CD4-positive, alpha-beta T cell treated with Interleukin-6 for 4 hours (primary cell): ENCODE results near the gene PLPP4.

ENCODE experiments used
- DNase-seq: peaks from one replicate; pipeline ENCODE4 v3.0.0-alpha.2; 2020; ENCODE audit warnings: mixed read lengths

Gene PLPP4

DNA sequence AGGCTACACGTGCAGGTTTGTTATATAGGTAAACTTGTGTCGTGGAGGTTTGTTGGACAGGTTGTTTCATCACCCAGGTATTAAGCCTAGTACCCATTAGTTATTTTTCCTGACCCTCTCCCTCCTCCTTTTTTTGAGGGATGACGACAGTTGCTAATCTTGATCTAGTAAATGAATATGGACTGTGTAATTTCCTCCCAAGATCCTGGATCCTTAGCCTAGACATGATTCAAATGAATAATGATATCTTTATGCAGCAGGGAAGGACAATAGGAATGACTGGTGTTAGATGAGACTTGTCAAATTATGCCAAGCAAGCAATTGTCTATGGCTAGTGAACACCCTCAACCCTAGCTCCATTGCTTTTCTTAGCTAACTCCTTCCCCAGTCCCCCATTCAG is 156.2 kb downstream of the PLPP4 start:
- no peak for DNase-seq

DNA sequence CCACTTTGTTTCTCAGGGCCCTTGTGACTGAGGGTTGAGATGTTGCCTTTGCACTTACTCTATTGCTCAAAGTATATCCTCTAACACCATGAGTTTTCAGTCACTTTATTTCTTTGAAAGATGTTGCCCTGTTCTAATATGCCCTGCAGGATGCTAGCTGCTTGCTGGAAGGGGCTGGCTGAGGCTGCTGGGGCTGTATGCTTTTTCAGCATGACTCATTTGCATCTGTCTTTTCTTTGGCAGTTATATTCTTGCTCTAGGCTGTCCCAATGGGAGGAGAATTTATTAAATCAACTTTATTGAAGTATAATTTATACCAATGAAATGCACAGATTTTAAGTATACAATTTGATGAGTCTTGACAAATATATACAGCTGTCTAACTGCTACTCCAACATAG is 157.7 kb downstream of the PLPP4 start:
- no peak for DNase-seq

DNA sequence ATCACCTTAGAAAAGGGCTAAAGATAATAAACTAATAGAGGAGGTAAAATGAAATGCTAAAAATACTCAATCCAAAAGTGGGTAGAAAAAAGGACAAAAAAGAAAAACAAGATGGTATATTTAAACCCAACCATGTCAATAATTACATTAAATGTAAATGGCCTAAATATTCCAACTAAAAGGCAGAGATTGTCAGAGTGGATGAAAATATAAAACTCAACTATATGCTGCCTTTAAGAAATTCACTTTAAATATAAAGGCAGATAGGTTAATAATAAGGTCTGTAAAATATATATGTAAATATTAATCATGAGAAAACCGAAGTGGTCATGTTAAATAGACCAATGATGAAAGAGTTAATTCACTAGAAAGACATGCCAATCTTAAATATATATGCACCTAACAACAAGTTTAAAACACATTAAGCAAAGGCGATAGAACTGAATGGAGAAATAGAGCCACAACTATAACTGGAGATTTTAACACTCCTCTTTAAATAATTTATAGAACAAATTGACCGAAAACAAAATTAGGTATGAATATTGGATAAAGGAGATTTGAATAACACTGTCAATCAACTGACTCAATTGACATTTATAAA is 159.4 kb downstream of the PLPP4 start:
- no peak for DNase-seq

DNA sequence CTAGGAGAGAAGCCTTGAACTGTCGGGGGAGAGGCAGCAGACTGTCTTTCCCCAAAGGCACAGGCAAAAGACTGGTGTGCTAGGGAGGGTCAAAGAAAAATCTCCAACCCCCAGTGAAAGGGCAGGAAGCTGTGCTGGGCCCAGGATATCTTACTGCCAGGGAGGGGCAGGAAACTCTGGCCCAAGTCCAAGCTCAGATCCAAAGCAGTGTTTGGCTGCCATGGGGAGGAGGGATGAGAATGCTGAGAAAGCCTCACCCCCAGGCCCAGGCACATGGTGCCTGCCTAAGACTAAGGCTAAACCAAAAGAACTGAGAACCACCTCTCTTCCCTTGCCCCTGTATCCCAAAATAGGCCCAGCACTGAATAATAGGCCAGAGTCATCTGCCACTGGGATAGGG is 171.2 kb downstream of the PLPP4 start:
- no peak for DNase-seq

DNA sequence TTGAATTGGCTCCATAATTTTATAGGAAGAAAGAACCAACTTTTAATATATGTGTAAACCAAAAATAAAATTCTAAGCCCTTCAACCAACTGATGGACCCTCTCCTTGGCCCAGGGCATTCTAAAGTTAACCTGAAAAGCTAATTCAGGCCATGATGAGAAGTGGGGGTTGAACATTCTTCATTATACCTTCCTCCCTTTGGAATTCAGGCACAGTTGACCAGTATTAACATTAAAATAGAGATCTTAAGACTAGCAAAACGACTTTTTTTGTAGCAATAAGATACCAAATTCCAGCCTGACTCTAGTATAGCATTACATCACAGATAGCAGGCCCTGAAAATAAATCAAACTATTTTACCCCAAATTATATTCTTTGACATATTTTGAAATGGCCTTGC is 173.2 kb downstream of the PLPP4 start:
- DNase-seq, result no peak

DNA sequence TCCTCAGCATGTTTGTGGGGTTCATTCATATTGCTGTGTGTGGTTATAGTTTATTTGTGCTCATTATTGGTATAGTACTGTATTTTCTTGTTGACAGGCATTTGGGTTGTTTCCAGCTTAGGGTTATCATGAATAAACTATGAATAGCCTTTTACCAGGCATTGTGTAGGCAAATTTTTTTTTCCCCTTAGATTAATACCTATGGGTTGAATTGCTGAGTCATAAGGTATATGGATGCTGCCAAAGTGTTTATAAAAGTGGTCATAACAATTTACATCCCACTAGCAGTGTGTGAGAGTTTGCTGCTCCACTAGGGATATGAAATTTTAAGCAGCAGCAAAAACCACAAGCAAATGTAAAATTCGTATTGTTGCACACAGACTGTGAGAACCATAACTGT is 175.0 kb downstream of the PLPP4 start:
- no peak for DNase-seq

DNA sequence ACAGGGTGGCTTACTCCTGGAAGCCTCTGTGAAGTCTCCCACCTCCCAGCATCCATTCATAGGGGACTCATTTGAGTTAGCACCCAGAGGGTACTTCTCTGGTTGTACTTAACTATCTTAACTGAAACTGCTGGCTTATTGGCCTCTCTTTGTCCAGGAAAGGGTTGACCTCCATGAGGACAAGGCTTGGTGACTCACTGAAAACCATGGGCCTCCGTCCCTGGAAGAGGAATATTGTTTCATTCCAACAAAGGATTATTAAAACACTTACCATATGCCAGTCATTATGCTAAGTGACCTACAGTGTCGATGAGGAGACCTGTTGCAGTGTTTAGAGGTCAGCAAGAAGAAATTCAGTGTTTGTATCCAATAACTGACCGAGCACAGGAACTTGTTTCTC is 175.9 kb downstream of the PLPP4 start:
- no peak for DNase-seq

DNA sequence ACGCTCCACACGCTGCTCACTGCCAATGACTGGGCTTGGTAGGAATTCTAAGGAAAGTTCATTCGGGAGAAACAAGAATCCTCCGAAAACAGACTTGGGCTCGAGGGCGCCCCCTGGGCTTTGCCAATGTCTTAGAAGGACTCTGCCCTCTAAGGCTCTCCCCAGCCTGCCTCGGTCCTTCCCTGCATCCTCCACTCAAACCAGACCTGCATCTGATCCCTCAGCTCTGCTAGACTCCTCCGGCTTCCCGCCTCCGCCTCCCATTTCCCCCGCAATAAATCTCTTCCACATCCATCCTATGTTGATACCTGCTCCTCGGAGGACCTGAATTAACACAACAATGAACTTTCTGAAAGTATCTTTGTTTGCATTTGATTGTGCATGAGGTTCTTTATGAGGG is 177.6 kb downstream of the PLPP4 start:
- no peak for DNase-seq
